Measurements from ENCODE around the gene HLF.

DNA sequence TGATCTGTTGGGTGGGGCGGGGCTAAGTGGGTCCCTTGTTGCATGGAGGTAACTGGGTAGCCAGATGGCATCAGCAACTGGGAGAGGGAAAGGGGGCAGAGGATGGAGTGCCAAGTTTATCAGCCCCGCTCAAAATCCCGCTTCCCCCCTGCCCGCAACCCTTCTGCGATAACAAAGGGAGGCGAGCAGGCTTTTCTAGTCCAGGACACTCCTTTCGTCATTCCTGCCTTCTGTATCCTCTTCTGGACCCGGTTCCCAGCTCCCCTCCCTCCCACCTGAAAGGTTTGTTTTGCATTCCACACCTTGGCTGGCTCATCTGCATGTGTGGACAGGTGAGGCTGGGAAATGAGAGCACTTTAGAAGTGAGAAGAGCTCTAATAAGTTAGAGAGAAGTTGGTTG lies 53.3 kb downstream of the HLF start:
- TF ChIP-seq, protein P1, sequence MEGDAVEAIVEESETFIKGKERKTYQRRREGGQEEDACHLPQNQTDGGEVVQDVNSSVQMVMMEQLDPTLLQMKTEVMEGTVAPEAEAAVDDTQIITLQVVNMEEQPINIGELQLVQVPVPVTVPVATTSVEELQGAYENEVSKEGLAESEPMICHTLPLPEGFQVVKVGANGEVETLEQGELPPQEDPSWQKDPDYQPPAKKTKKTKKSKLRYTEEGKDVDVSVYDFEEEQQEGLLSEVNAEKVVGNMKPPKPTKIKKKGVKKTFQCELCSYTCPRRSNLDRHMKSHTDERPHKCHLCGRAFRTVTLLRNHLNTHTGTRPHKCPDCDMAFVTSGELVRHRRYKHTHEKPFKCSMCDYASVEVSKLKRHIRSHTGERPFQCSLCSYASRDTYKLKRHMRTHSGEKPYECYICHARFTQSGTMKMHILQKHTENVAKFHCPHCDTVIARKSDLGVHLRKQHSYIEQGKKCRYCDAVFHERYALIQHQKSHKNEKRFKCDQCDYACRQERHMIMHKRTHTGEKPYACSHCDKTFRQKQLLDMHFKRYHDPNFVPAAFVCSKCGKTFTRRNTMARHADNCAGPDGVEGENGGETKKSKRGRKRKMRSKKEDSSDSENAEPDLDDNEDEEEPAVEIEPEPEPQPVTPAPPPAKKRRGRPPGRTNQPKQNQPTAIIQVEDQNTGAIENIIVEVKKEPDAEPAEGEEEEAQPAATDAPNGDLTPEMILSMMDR (conservative IDR thresholded peaks at IDR 0.05), result no peak
- no peak for TF ChIP-seq EZH2 (IDR thresholded peaks at IDR 0.05; ENCODE audit: low read depth)

All from PC-9 (cell line).